Retinal pigment epithelial cell (primary cell): Measurements from ENCODE around the gene PRR29.
"Not testable (repeated sequence)": the region's sequence is repeated elsewhere in the genome, so short reads cannot be mapped to it uniquely, and the experiment has no call there.

Experiments
- DNase-seq: peaks from one replicate; pipeline ENCODE4 v3.0.0-alpha.2; 2010; ENCODE audit warnings: low read depth
- H3K4me3 ChIP-seq: 2 replicates; pipeline ENCODE4 v1.5.1; 2011; ENCODE audit warnings: mild to moderate bottlenecking, low read length, control low read depth, moderate library complexity
- CTCF ChIP-seq: conservative IDR thresholded peaks from 2 replicates; pipeline ENCODE4 v1.5.1; 2011; ENCODE audit warnings: low read depth, low read length, control low read depth, inconsistent platforms

PRR29 gene

GRCh38 chr17:63973930-63974593 lies 24.1 kb upstream of the PRR29 start:
- H3K4me3 ChIP-seq = no peak overlapping the region
- TF ChIP-seq CTCF = no peak
- no peak for DNase-seq

- no peak for DNase-seq
- TF ChIP-seq CTCF = no peak
- H3K4me3 ChIP-seq = no peak overlapping the region
Observed at GRCh38 chr17:63974594-63975192, 23.5 kb upstream of the PRR29 start.

GRCh38 chr17:63975541-63976092 lies 22.5 kb upstream of the PRR29 start:
- no peak overlapping the region for H3K4me3 ChIP-seq
- no peak for TF ChIP-seq CTCF
- no peak for DNase-seq

- no peak for TF ChIP-seq CTCF
- H3K4me3 ChIP-seq = no peak overlapping the region
- no peak for DNase-seq
Observed at GRCh38 chr17:63976702-63977101, 21.4 kb upstream of the PRR29 start.

- H3K4me3 ChIP-seq = no peak overlapping the region
- TF ChIP-seq CTCF = no peak
- no peak for DNase-seq
Observed at GRCh38 chr17:63978272-63979200, 19.6 kb upstream of the PRR29 start.

- not testable (repeated sequence) for DNase-seq, H3K4me3 ChIP-seq
Observed at GRCh38 chr17:63982641-63983040, 15.5 kb upstream of the PRR29 start.

- no peak for TF ChIP-seq CTCF
- H3K4me3 ChIP-seq = no peak overlapping the region
- DNase-seq = no peak
Observed at GRCh38 chr17:63983320-63983719, 14.8 kb upstream of the PRR29 start.
